ENCODE data around the gene ACCSL. TPM values are rescaled to one million over a fixed set of nuclear protein-coding genes. Genes with fewer than 3 reads are reported as not detected.

Gene ACCSL
- total RNA-seq, 6 experiments from 2014 or later, result not detected

DNA sequence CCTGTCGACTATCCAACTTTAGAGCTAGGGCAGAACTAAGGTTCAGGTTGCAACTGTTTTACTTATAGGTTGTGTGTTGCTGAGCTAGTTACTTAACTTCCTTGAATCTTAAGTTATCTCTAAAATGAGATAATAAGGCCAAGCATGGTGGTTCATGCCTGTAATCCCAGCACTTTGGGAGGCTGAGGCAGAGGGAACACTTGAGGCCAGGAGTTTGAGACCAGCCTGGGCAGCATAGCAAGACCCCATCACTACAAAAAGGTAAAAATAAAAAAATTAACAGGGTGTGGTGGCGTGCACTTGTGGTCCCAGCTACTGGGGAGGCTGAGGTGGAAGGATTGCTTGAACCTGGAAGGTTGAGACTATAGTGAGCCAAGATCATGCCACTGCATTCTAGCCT is 20.4 kb downstream of the ACCSL start:
- peaks cover 21% of the 10 kb centered on the region for H3K4me1 Mint-ChIP-seq (ENCODE audit: low read depth)
- no peaks in the 10 kb centered on the region for H3K9me3 Mint-ChIP-seq
- no peak overlapping the region for H3K27ac Mint-ChIP-seq
- H3K27me3 Mint-ChIP-seq (ENCODE audit: insufficient read depth), result peaks cover 7% of the 10 kb centered on the region; the same call in 1 of the 2 replicates
- DNase-seq, result no peak
- H3K4me3 Mint-ChIP-seq, result no peak overlapping the region
- H3K36me3 Mint-ChIP-seq (ENCODE audit: low read depth), result no peaks in the 10 kb centered on the region
- TF ChIP-seq, protein P1, sequence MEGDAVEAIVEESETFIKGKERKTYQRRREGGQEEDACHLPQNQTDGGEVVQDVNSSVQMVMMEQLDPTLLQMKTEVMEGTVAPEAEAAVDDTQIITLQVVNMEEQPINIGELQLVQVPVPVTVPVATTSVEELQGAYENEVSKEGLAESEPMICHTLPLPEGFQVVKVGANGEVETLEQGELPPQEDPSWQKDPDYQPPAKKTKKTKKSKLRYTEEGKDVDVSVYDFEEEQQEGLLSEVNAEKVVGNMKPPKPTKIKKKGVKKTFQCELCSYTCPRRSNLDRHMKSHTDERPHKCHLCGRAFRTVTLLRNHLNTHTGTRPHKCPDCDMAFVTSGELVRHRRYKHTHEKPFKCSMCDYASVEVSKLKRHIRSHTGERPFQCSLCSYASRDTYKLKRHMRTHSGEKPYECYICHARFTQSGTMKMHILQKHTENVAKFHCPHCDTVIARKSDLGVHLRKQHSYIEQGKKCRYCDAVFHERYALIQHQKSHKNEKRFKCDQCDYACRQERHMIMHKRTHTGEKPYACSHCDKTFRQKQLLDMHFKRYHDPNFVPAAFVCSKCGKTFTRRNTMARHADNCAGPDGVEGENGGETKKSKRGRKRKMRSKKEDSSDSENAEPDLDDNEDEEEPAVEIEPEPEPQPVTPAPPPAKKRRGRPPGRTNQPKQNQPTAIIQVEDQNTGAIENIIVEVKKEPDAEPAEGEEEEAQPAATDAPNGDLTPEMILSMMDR (IDR thresholded peaks at IDR 0.05), result no peak

DNA sequence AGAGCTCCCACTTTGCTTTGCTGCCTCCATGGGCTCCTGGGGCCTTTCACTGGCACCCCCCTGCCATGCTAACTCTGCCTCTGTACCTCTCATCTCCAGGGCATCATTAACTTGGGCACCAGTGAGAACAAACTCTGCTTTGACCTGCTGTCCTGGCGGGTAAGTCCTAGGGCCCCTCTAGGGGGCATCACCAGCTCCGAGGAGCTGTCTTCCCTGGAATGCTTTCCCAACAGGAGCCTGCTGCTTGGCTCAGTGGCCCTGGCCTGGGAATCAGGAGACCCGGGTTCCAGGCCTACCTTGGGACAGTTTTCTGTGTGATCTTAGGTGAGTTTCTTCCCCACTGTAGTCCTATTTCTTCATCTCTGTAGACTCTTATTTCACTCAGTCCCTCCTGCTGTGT is 23.4 kb downstream of the ACCSL start:
- Mint-ChIP-seq H3K9me3 (no peaks in the 10 kb centered on the region), H3K27ac (no peak overlapping the region), H3K27me3 (ENCODE audit: insufficient read depth) (peaks cover 9% of the 10 kb centered on the region; the same call in 1 of the 2 replicates), H3K4me3 (no peak overlapping the region), H3K4me1 (ENCODE audit: low read depth) (peaks cover 10% of the 10 kb centered on the region), H3K36me3 (ENCODE audit: low read depth) (peaks cover 8% of the 10 kb centered on the region; the same call in 1 of the 2 replicates)
- TF ChIP-seq, protein P1 (IDR thresholded peaks at IDR 0.05), result no peak; the same call in 1 of the 2 replicates
- no peak for DNase-seq

DNA sequence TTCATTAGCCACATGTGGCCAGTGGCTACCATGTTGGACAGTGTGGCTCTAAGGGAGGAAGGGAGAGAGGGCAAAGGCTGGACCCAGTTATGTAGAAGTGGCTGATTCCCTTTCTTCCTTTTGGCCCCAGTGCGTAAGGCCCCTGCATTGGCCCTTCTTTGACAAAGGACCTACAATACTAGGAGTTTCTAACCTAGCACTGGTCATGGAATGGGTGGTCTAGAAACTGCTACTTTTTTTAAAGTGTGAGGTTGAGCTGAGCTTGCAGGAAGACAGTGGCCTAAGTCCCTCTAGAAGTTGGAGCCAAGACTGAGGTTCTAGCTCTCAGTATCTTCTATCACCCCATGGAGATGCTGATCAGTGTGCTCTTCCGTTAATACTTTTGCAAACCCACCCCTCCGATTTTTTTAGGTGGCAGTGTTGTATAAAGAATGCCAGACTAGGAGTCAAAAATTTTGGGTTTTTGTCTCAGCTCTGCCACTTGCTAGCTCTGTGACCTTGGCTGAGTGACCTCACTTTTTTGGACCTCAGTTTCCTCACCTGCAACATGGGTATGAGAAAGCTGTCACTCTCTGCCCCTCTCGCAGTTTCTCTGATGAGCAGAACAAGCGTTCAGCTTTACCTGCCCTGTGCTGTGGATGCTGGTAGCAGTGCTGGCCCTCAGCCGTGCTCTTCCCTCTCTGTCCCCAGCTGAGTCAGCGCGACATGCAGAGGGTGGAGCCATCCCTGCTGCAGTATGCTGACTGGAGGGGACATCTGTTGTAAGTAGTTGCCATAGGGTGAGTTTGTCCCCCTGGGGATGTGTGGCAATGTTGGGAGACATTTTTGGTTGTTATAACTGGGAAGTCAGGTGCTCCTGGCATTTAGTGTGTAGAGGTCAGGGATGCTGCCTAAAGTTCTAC is 25.2 kb downstream of the ACCSL start:
- H3K9me3 Mint-ChIP-seq, result no peaks in the 10 kb centered on the region
- H3K27me3 Mint-ChIP-seq (ENCODE audit: insufficient read depth), result peaks cover 9% of the 10 kb centered on the region; the same call in 1 of the 2 replicates
- no peak overlapping the region for H3K4me3 Mint-ChIP-seq
- H3K27ac Mint-ChIP-seq, result no peak overlapping the region
- peaks cover 8% of the 10 kb centered on the region; the same call in 1 of the 2 replicates for H3K36me3 Mint-ChIP-seq (ENCODE audit: low read depth)
- DNase-seq, result no peak
- TF ChIP-seq, protein P1 (IDR thresholded peaks at IDR 0.05), result no peak
- no peaks in the 10 kb centered on the region for H3K4me1 Mint-ChIP-seq (ENCODE audit: low read depth)

DNA sequence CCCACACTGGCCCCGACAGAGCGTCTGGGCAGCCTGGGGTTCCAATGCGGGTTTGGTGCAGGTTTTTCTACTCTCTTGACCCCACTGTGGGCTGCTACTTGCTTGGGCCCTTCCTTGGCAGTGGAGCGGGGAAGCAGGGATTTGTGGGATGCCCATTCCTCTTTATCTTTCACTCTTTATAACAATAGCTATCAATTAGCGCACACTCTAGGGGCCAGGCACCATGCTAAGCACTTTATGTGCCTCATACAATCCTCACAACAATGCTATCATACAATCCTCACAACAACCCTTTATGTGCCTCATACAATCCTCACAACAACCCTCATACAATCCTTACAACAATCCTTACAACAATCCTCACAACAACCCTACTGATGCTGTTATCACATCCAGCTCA is 31.0 kb downstream of the ACCSL start:
- no peak overlapping the region for H3K4me3 Mint-ChIP-seq
- H3K4me1 Mint-ChIP-seq (ENCODE audit: low read depth), result no peaks in the 10 kb centered on the region
- no peak for DNase-seq
- peaks cover 6% of the 10 kb centered on the region for H3K27me3 Mint-ChIP-seq (ENCODE audit: insufficient read depth)
- peaks cover 8% of the 10 kb centered on the region; the same call in 1 of the 2 replicates for H3K36me3 Mint-ChIP-seq (ENCODE audit: low read depth)
- no peak overlapping the region for H3K27ac Mint-ChIP-seq
- no peaks in the 10 kb centered on the region for H3K9me3 Mint-ChIP-seq
- TF ChIP-seq, protein P1 (IDR thresholded peaks at IDR 0.05), result no peak

DNA sequence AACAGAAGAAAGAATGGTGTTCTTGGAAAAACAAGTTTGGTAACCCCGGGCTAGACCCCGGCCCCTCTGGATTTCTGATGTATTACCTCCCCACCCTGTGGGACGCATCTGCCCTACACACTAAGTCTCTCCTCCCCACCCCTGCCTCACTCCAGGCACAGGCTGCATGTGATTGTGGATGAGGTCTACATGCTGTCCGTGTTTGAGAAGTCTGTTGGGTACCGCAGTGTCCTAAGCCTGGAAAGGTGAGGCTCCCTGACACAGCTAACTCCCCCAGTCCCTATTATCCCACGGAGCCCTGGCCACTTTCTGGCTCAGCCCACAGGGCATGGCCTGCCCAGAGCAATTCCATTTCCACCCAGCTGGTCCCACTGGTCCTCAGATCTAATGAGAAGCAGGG is 31.6 kb downstream of the ACCSL start:
- H3K4me1 Mint-ChIP-seq (ENCODE audit: low read depth), result no peaks in the 10 kb centered on the region
- no peaks in the 10 kb centered on the region for H3K9me3 Mint-ChIP-seq
- TF ChIP-seq, protein P1 (IDR thresholded peaks at IDR 0.05), result no peak
- H3K4me3 Mint-ChIP-seq, result no peak overlapping the region
- H3K36me3 Mint-ChIP-seq (ENCODE audit: low read depth), result peaks cover 8% of the 10 kb centered on the region; the same call in 1 of the 2 replicates
- DNase-seq, result no peak
- H3K27ac Mint-ChIP-seq, result no peak overlapping the region
- H3K27me3 Mint-ChIP-seq (ENCODE audit: insufficient read depth), result peaks cover 4% of the 10 kb centered on the region

Data from HFFc6 (cell line).